HepG2 (cell line): Measurements from ENCODE around the gene GALNT9. TPM values are rescaled to one million over a fixed set of nuclear protein-coding genes. Genes with fewer than 3 reads are reported as not detected.

ENCODE experiments used
- ATAC-seq: fragments of 200-7000 bp; cut with Tn5 transposase; 3 replicates; pipeline ENCODE4 v1.9.1; 2020; ENCODE audit warnings: mild to moderate bottlenecking, moderate library complexity
- BruUV-seq: library from RNA; stranded (reverse); fragments of 400-500 nt; replicated peaks from 2 replicates; lab custom pipeline; 2021; lab: Mats Ljungman, UMichigan
- CTCF ChIA-PET: fragments of 300-600 bp; formaldehyde crosslinking; extraction: SDS; loops from one replicate; lab custom pipeline; 2021; ENCODE audit warnings: low total read pairs, inconsistent platforms, low intra/inter-chr PET ratio; lab: Yijun Ruan, JAX
- POLR2A ChIA-PET: fragments of 350-600 bp; sonication (Branson Sonifier 250); formaldehyde crosslinking; loops from one replicate; lab custom pipeline; 2020; ENCODE audit warnings: antibody characterized with exemption, inconsistent platforms; lab: Yijun Ruan, JAX
- DNase-seq: peaks from one replicate; pipeline ENCODE4 v3.0.0-alpha.2; 2015; ENCODE audit warnings: low spot score
- FAIRE-seq: peaks from 3 replicates; lab custom pipeline; 2011; peaks lifted over from hg19 to GRCh38; lab: Jason Lieb, UNC
- H2AFZ ChIP-seq: one replicate; pipeline ENCODE4 v1.6.1; 2011; ENCODE audit warnings: low read length, inconsistent platforms
- H3K27ac ChIP-seq: fragments of 300-600 bp; 3 replicates; pipeline ENCODE4 v1.8.0; 2011; ENCODE audit warnings: mixed run types, mild to moderate bottlenecking, mixed read lengths, low read length, inconsistent platforms; ENCODE audit not compliant: insufficient read depth; ENCODE audit errors: extremely low read length
- H3K27me3 ChIP-seq, 2 experiments: fragments of 200-600 bp in 1 of 2; 2 replicates in 1 of 2; 3 replicates in 1 of 2; pipeline versions ENCODE4 v1.6.0 to v1.8.0; 2011; ENCODE audit warnings: low read length in 2 of 2, mild to moderate bottlenecking in 2 of 2, moderate library complexity in 2 of 2, inconsistent platforms in 1 of 2; ENCODE audit not compliant: insufficient read depth in 2 of 2, control insufficient read depth in 1 of 2
- H3K36me3 ChIP-seq, 2 experiments: fragments of 200-600 bp in 1 of 2; replicated peaks in 1 of 2; 2 replicates in 1 of 2; 3 replicates in 1 of 2; pipeline versions ENCODE4 v1.5.1 to v1.8.0; 2011; ENCODE audit warnings: low read length in 2 of 2, inconsistent platforms in 1 of 2; ENCODE audit not compliant: insufficient read depth in 2 of 2, control insufficient read depth in 1 of 2
- H3K4me1 ChIP-seq: 2 replicates; pipeline ENCODE4 v1.5.1; 2012; ENCODE audit warnings: low read length, inconsistent platforms; ENCODE audit not compliant: insufficient read depth
- H3K4me2 ChIP-seq: 2 replicates; pipeline ENCODE4 v1.6.0; 2011; ENCODE audit warnings: low read depth, low read length, inconsistent platforms
- H3K4me3 ChIP-seq, 3 experiments: fragments of 200-600 bp in 1 of 3; sonication (generic), shearing (Covaris generic) in 1 of 3; replicated peaks in 1 of 3; 2 replicates each; pipeline ENCODE4 v1.5.1; 2011 to 2016; ENCODE audit warnings: low read length in 3 of 3, inconsistent platforms in 2 of 3, low read depth in 2 of 3, mild to moderate bottlenecking in 2 of 3, control low read depth in 1 of 3, mixed read lengths in 1 of 3; ENCODE audit not compliant: insufficient read depth in 1 of 3
- H3K79me2 ChIP-seq: one replicate; pipeline ENCODE4 v1.6.1; 2011; ENCODE audit warnings: low read length, inconsistent platforms; ENCODE audit not compliant: insufficient read depth
- H3K9ac ChIP-seq: 2 replicates; pipeline ENCODE4 v1.6.0; 2011; ENCODE audit warnings: mild to moderate bottlenecking, low read depth, low read length, inconsistent platforms; ENCODE audit not compliant: insufficient read depth
- H3K9me3 ChIP-seq: 2 replicates; pipeline ENCODE4 v1.5.1; 2012; ENCODE audit warnings: mild to moderate bottlenecking, low read length
- H4K20me1 ChIP-seq: 2 replicates; pipeline ENCODE4 v1.6.0; 2011; ENCODE audit warnings: inconsistent platforms, mild to moderate bottlenecking, low read length, moderate library complexity; ENCODE audit not compliant: insufficient read depth
- CCAR2 ChIP-seq: fragments of 200-400 bp; formaldehyde crosslinking; optimal IDR thresholded peaks from 2 replicates; pipeline ENCODE3; 2018; ENCODE audit warnings: low read depth, mild to moderate bottlenecking, low read length, moderate library complexity
- EP300 ChIP-seq, 3 experiments: sonication (generic) in 1 of 3; formaldehyde crosslinking in 1 of 3; IDR thresholded peaks; 2 replicates each; pipeline versions ENCODE4 v1.5.1 to v1.6.1; 2011 to 2020; ENCODE audit warnings: low read depth in 2 of 3, low read length in 2 of 3, borderline replicate concordance in 1 of 3, improper control_type of control experiment in 1 of 3, mild to moderate bottlenecking in 1 of 3, missing genetic modification reagents in 1 of 3, moderate library complexity in 1 of 3
- HOXD1 ChIP-seq: sonication (generic); formaldehyde crosslinking; IDR thresholded peaks from 2 replicates; pipeline ENCODE4 v1.5.0; 2020; ENCODE audit warnings: missing genetic modification reagents
- KLF16 ChIP-seq, 2 experiments: sonication (generic) in 1 of 2; formaldehyde crosslinking in 1 of 2; IDR thresholded peaks; 2 replicates each; pipeline versions ENCODE4 v1.6.1 to v1.8.0; 2016 to 2023; ENCODE audit warnings: missing genetic modification reagents in 2 of 2, missing compliant biosample characterization in 1 of 2
- KMT2A ChIP-seq: sonication (generic); formaldehyde crosslinking; IDR thresholded peaks from 2 replicates; pipeline ENCODE4 v1.4.0; 2020; ENCODE audit warnings: missing genetic modification reagents
- MATR3 ChIP-seq: sonication (generic); formaldehyde crosslinking; IDR thresholded peaks from 2 replicates; pipeline ENCODE4 v1.4.0; 2020; ENCODE audit warnings: missing genetic modification reagents
- ONECUT2 ChIP-seq: sonication (generic); formaldehyde crosslinking; IDR thresholded peaks from 2 replicates; pipeline ENCODE4 v1.4.0; 2020; ENCODE audit warnings: missing genetic modification reagents
- PRPF4 ChIP-seq: fragments of 200-400 bp; formaldehyde crosslinking; IDR thresholded peaks from 2 replicates; pipeline ENCODE4 v1.6.1; 2016; ENCODE audit warnings: low read length, low read depth; ENCODE audit not compliant: poor library complexity, severe bottlenecking
- SIX1 ChIP-seq: sonication (generic); formaldehyde crosslinking; IDR thresholded peaks from 2 replicates; pipeline ENCODE4 v1.4.0; 2020; ENCODE audit warnings: missing genetic modification reagents, borderline replicate concordance
- TRAFD1 ChIP-seq: sonication (generic); formaldehyde crosslinking; IDR thresholded peaks from 2 replicates; pipeline ENCODE4 v1.5.1; 2020; ENCODE audit warnings: missing genetic modification reagents, mild to moderate bottlenecking, borderline replicate concordance
- ZKSCAN8 ChIP-seq: IDR thresholded peaks from 2 replicates; pipeline ENCODE4 v1.6.1; 2016; ENCODE audit warnings: borderline replicate concordance, missing genetic modification reagents, missing compliant biosample characterization
- ZNF20 ChIP-seq: sonication (generic); formaldehyde crosslinking; IDR thresholded peaks from 2 replicates; pipeline ENCODE4 v1.4.0; 2020; ENCODE audit warnings: mild to moderate bottlenecking, moderate library complexity, missing genetic modification reagents
- ZNF350 ChIP-seq: sonication (generic); formaldehyde crosslinking; IDR thresholded peaks from 2 replicates; pipeline ENCODE4 v1.4.0; 2020; ENCODE audit warnings: mild to moderate bottlenecking, low read depth, missing genetic modification reagents, borderline replicate concordance
- ZNF546 ChIP-seq: sonication (generic); formaldehyde crosslinking; conservative IDR thresholded peaks from 2 replicates; pipeline ENCODE4 v1.8.1; 2023; ENCODE audit warnings: mild to moderate bottlenecking, missing genetic modification reagents
- ZNF687 ChIP-seq: sonication (generic); formaldehyde crosslinking; IDR thresholded peaks from 2 replicates; pipeline ENCODE4 v1.5.1; 2020; ENCODE audit warnings: mild to moderate bottlenecking, missing genetic modification reagents, moderate library complexity
- WGBS: methylation state at CpG from one replicate; pipeline ENCODE4 v1.1.6; 2017; ENCODE audit warnings: low lambda C conversion rate; 5-methylcytosine and 5-hydroxymethylcytosine counted together
- in situ Hi-C: cut with HindIII; loops from 2 replicates; pipeline ENCODE4 v1.10.0; 2017; ENCODE audit warnings: low pct_unique_long_range_greater_than_20kb; ENCODE audit not compliant: extremely low pct_ligation_motif_present
- intact Hi-C: fragments of 100-400 bp; cut with micrococcal nuclease; formaldehyde crosslinking; loops from one replicate; pipeline ENCODE4 v1.10.0; 2022; ENCODE audit not compliant: unreplicated experiment
- polyA plus RNA-seq, 8 experiments: library from polyadenylated mRNA; depleted of rRNA in 3 of 8; stranded (reverse) in 7 of 8; unstranded in 1 of 8; fragments of >200 nt; fragmentation: Illumina TruSeq in 4 of 8; extraction: Trizol in 4 of 8; gene quantifications; 2 replicates each; pipeline versions ENCODE4 v1.2.1 to v1.2.3, GENCODE V29; 2011 to 2016; ENCODE audit warnings: low read depth in 4 of 8, missing spikeins in 1 of 8, mixed read lengths in 1 of 8; ENCODE audit not compliant: insufficient read depth in 1 of 8
- total RNA-seq, 5 experiments: library from RNA; depleted of rRNA; stranded (reverse); fragments of >200 nt; fragmentation: Illumina TruSeq; extraction: Trizol; gene quantifications; 2 replicates each; pipeline ENCODE4 v1.2.3, GENCODE V29; 2016; ENCODE audit warnings: low read depth in 1 of 5
- TF ChIP-seq, protein P1 (sequence below): sonication (generic); formaldehyde crosslinking; IDR thresholded peaks from 2 replicates; pipeline ENCODE4 v1.5.0; 2020; ENCODE audit warnings: missing genetic modification reagents
- TF ChIP-seq, protein P2 (sequence below): IDR thresholded peaks from 2 replicates; pipeline ENCODE4 v1.6.1; 2016; ENCODE audit warnings: missing genetic modification reagents, missing compliant biosample characterization

Gene GALNT9
- total and polyA plus RNA-seq, 2 of the 13 experiments (the other 11 are each of a cell fraction or from before 2014, with no cell fraction given) = 0.04 TPM; not detected in 1

DNA sequence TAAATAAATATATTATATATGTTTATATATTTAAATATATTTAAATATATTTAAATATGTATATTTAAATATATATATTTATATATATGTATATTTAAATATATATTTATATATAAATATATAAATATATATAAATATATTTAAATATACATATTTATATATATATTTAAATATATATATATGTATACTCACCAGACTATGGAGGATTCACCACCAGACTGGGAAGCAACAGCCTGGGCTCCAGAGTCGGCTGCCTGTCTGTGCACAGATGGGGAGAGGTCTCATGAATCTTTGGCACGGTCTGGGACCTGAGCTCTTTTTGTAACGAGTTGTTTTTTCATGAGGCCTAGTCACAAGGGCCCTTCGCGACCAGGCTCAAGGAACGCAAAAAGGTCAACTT, 163.8 kb downstream of the GALNT9 start (continued):
- no peak for TF ChIP-seq ZNF20
- TF ChIP-seq SIX1 = no peak
- TF ChIP-seq CCAR2 = no peak

GRCh38 chr12:132164426-132164825, 165.0 kb downstream of the GALNT9 start:
- CTCF ChIA-PET = no interaction called here
- H3K4me1 ChIP-seq = no peaks in the 10 kb centered on the region
- FAIRE-seq = no peak
- TF ChIP-seq EP300 (IDR thresholded peaks at IDR 0.05; ENCODE audit: low read depth in 2 of 2, low read length in 2 of 2) = no peak
- TF ChIP-seq EP300 (CRISPR knock-in tag; IDR thresholded peaks at IDR 0.05; ENCODE audit: borderline replicate concordance) = no peak
- TF ChIP-seq TRAFD1 = no peak
- TF ChIP-seq, protein P1, sequence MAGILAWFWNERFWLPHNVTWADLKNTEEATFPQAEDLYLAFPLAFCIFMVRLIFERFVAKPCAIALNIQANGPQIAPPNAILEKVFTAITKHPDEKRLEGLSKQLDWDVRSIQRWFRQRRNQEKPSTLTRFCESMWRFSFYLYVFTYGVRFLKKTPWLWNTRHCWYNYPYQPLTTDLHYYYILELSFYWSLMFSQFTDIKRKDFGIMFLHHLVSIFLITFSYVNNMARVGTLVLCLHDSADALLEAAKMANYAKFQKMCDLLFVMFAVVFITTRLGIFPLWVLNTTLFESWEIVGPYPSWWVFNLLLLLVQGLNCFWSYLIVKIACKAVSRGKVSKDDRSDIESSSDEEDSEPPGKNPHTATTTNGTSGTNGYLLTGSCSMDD = no peak
- no peak for TF ChIP-seq MATR3
- TF ChIP-seq PRPF4 = no peak
- TF ChIP-seq ZNF350 (CRISPR knock-in tag) = no peak
- TF ChIP-seq ZNF687 (CRISPR knock-in tag) = no peak
- TF ChIP-seq ZNF546 (CRISPR knock-in tag) = no peak
- TF ChIP-seq ONECUT2 (CRISPR knock-in tag) = no peak
- TF ChIP-seq KLF16 (CRISPR knock-in tag; IDR thresholded peaks at IDR 0.05) = no peak
- TF ChIP-seq, protein P2, sequence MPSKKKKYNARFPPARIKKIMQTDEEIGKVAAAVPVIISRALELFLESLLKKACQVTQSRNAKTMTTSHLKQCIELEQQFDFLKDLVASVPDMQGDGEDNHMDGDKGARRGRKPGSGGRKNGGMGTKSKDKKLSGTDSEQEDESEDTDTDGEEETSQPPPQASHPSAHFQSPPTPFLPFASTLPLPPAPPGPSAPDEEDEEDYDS (CRISPR knock-in tag) = no peak
- no peak for TF ChIP-seq ZKSCAN8 (CRISPR knock-in tag)
- no peak for TF ChIP-seq HOXD1
- TF ChIP-seq KMT2A = no peak

More at GRCh38 chr12:132164426-132164825, 165.0 kb downstream of the GALNT9 start:
- Histone ChIP-seq H3K4me2 (no peak overlapping the region), H4K20me1 (0 out of 2 replicates have a peak, but pooled peaks cover 3% of the 10 kb centered on the region), H3K79me2 (no peaks in the 10 kb centered on the region), H3K36me3 (no peaks in the 10 kb centered on the region), H3K9ac (no peak overlapping the region), H3K9me3 (no peaks in the 10 kb centered on the region), H2AFZ (no peak overlapping the region), H3K27me3 (peaks cover 4 to 28% of the 10 kb centered on the region in 2 experiments; a peak in 3 of 5 replicates), H3K4me3 (no peak overlapping the region), H3K27ac (no peak overlapping the region)
- DNase-seq = no peak
- no peak for ATAC-seq
- intact Hi-C loops (no loop called here), in situ Hi-C loops (no loop called here)
- BruUV-seq = no TSS peak
- POLR2A ChIA-PET = no interaction called here
- 49% methylated on average over 7 of the region's 7 CpGs for WGBS
